ENCODE measurements around the gene CERK. TPM values are rescaled to one million over a fixed set of nuclear protein-coding genes. Genes with fewer than 3 reads are reported as not detected.

Gene CERK
- total RNA-seq, 1 donor from 2014 or later, result 46.3 TPM

GRCh38 chr22:46762238-46763050, 24.4 kb upstream of the CERK start, which contains the start of gene TBC1D22A:
Gene TBC1D22A (plus strand): TSS chr22:46762650. CDS start chr22:46762787, 137 bp downstream.
- Histone ChIP-seq H3K27me3 (ENCODE audit: control insufficient read depth, insufficient read depth, low read length) (no peaks in the 10 kb centered on the region), H3K4me3 (ENCODE audit: low read depth, low read length) (peak within 1 kb of the TSS; percentile 92), H3K36me3 (ENCODE audit: control insufficient read depth, insufficient read depth, low read length) (no peaks in the 10 kb centered on the region)
- TF ChIP-seq, protein P1, sequence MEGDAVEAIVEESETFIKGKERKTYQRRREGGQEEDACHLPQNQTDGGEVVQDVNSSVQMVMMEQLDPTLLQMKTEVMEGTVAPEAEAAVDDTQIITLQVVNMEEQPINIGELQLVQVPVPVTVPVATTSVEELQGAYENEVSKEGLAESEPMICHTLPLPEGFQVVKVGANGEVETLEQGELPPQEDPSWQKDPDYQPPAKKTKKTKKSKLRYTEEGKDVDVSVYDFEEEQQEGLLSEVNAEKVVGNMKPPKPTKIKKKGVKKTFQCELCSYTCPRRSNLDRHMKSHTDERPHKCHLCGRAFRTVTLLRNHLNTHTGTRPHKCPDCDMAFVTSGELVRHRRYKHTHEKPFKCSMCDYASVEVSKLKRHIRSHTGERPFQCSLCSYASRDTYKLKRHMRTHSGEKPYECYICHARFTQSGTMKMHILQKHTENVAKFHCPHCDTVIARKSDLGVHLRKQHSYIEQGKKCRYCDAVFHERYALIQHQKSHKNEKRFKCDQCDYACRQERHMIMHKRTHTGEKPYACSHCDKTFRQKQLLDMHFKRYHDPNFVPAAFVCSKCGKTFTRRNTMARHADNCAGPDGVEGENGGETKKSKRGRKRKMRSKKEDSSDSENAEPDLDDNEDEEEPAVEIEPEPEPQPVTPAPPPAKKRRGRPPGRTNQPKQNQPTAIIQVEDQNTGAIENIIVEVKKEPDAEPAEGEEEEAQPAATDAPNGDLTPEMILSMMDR (IDR thresholded peaks at IDR 0.05; ENCODE audit: insufficient read depth, low read length, poor library complexity, severe bottlenecking), result no peak
- peak; percentile 67 for DNase-seq (ENCODE audit: low read depth)

DNA sequence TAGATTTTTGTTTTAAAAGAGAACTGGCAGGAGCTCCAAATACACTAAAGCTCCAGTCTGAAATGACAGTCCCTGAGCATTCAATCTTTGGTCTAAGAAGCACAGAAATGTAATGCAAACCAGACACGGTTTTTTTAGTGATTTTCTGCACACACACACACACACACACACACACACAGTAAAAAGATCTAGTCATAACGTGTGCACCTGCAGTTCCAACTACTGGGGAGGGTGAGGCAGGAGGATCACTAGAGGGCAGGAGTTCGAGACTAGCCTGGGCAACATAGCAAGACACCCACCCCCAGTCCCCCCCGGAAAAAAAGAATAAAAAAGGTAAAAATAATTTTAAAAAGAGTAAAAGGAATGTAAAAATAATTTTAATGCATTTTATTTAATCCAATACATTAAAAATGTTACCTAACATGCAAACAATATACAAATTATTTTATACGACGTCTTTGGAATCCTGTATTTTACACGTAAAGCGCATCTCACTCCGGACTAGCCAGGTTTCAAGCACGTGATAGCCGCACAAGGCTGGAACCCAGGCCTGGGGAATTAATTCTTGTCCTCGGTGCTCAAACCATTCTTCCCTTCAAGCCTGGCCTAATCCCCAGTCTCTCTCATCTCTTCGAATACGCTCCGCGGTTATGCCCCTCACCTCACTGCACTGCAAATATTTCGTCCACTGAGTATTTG, 23.6 kb upstream of the CERK start:
- H3K4me3 ChIP-seq (ENCODE audit: low read depth, low read length), result peak overlapping the region; percentile 92
- TF ChIP-seq, protein P1 (IDR thresholded peaks at IDR 0.05; ENCODE audit: insufficient read depth, low read length, poor library complexity, severe bottlenecking), result no peak
- H3K27me3 ChIP-seq (ENCODE audit: control insufficient read depth, insufficient read depth, low read length), result no peaks in the 10 kb centered on the region

DNA sequence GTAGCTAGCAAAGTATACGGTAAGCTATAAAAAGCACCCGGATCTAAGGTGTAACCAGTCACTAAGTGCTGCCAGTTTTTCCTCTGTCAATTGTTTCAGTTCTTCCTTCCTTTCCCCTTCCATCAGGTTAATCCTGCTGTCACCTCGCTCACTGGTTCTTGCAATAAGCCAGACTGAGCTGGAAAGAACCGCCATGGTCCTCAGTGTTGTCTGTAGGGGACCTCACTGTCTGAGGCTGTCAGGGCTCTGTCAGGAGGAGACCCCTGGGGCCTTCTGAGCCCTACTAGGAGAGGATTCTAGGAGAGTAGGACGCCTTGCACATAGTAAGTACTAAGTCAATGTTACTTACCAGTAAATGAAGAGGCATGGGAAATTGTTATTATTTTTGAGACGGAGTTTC, 23.0 kb upstream of the CERK start:
- TF ChIP-seq, protein P1 (IDR thresholded peaks at IDR 0.05; ENCODE audit: insufficient read depth, low read length, poor library complexity, severe bottlenecking), result no peak
- no peaks in the 10 kb centered on the region for H3K27me3 ChIP-seq (ENCODE audit: control insufficient read depth, insufficient read depth, low read length)
- H3K4me3 ChIP-seq (ENCODE audit: low read depth, low read length), result no peak overlapping the region
- no peaks in the 10 kb centered on the region for H3K36me3 ChIP-seq (ENCODE audit: control insufficient read depth, insufficient read depth, low read length)
- no peak for DNase-seq (ENCODE audit: low read depth)

More for the DNA sequence above, 23.6 kb upstream of the CERK start:
- no peak for DNase-seq (ENCODE audit: low read depth)
- no peaks in the 10 kb centered on the region for H3K36me3 ChIP-seq (ENCODE audit: control insufficient read depth, insufficient read depth, low read length)

DNA sequence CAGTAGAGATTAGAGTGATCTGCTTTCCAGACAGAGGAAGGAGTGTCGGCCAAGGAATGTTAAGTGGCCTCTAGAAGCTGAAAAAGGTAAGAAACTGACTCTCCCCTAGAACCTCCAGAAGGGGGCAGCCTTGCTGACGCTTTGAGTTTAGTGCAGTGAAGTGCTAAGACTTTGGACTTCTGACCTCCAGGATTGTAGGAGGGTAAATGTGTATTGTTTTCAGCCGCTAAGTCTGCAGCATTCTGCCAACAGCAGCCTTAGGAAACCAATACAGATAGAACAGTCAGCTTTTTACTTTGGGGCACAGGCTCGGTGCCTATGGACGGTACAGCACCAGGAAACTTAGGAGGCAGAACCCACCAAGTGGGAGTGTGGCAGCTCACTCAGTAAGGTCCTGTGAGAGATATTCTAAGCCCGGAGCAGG, 20.8 kb upstream of the CERK start:
- TF ChIP-seq, protein P1 (IDR thresholded peaks at IDR 0.05; ENCODE audit: insufficient read depth, low read length, poor library complexity, severe bottlenecking), result peak; percentile 85
- Histone ChIP-seq H3K36me3 (ENCODE audit: control insufficient read depth, insufficient read depth, low read length) (no peaks in the 10 kb centered on the region), H3K27me3 (ENCODE audit: control insufficient read depth, insufficient read depth, low read length) (no peaks in the 10 kb centered on the region), H3K4me3 (ENCODE audit: low read depth, low read length) (no peak overlapping the region)
- no peak for DNase-seq (ENCODE audit: low read depth)

DNA sequence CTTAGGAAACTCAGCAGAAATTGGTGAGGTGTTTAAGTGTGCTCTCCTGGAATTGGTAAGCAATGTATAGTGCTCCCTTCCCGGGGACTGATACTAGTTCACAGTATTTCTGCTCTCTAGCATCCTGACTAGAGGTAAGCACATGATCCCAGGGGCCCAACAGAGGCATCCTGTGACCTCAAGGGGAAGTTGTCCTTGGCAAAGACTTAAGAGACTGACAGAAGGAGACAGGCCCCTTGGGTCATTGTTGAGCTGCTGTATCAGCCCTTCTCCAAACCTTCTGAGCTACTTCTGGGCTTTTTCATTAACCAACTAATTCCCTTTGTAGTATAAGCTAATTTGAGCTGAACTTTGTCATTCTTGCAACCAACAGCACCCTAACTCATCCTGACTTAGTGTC, 20.1 kb upstream of the CERK start:
- TF ChIP-seq, protein P1 (IDR thresholded peaks at IDR 0.05; ENCODE audit: insufficient read depth, low read length, poor library complexity, severe bottlenecking), result no peak
- Histone ChIP-seq H3K4me3 (ENCODE audit: low read depth, low read length) (no peak overlapping the region), H3K36me3 (ENCODE audit: control insufficient read depth, insufficient read depth, low read length) (no peaks in the 10 kb centered on the region), H3K27me3 (ENCODE audit: control insufficient read depth, insufficient read depth, low read length) (no peaks in the 10 kb centered on the region)
- DNase-seq (ENCODE audit: low read depth), result no peak

Data from kidney epithelial cell (primary cell).